ENCODE results near the gene ZFPL1.

Gene ZFPL1

GRCh38 chr11:65083834-65084597 is at the start of gene ZFPL1, which contains the start of gene CDCA5:
Gene ZFPL1, plus strand, starts transcription at chr11:65084222. Its CDS starts 477 bp downstream, at chr11:65084699.
Gene CDCA5, minus strand, starts transcription at chr11:65084040. Its CDS starts 62 bp downstream, at chr11:65083978.
- DNase-seq = peak; percentile 97

- no peak for DNase-seq
Observed at GRCh38 chr11:65034423-65034822, 49.6 kb upstream of the ZFPL1 start.

GRCh38 chr11:65035579-65035978 is 48.4 kb upstream of the ZFPL1 start:
- no peak for DNase-seq

DNA sequence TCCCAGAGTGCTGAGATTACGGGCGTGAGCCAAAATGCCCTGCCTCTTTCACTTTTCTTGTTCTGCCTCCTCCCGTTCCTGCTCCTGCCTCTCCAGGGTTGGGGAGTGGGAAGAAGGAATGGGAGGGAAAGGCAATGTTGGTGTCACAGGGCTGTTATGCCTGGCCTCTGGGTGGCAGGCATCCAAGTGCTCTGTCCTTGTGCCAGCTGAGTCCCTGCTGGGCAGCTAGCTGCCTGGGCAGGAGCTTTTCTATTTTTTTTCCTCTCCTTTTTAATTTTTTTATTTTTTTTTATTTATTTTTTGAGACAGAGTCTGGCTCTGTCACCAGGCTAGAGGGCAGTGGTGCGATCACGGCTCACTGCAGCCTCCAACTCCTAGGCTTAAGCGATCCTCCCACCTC is 47.1 kb upstream of the ZFPL1 start:
- no peak for DNase-seq

- DNase-seq = no peak
Observed at GRCh38 chr11:65040520-65040846, 43.5 kb upstream of the ZFPL1 start.

GRCh38 chr11:65040847-65041622 is 43.0 kb upstream of the ZFPL1 start, which contains the start of gene SAC3D1:
Gene SAC3D1, plus strand, starts transcription at chr11:65041210. Its CDS starts 83 bp downstream, at chr11:65041293.
- DNase-seq = peak; percentile 96

- no peak for DNase-seq
Observed at GRCh38 chr11:65042891-65043290, 41.1 kb upstream of the ZFPL1 start.

GRCh38 chr11:65043881-65044501 is 40.0 kb upstream of the ZFPL1 start:
- DNase-seq = peak; percentile 11

DNA sequence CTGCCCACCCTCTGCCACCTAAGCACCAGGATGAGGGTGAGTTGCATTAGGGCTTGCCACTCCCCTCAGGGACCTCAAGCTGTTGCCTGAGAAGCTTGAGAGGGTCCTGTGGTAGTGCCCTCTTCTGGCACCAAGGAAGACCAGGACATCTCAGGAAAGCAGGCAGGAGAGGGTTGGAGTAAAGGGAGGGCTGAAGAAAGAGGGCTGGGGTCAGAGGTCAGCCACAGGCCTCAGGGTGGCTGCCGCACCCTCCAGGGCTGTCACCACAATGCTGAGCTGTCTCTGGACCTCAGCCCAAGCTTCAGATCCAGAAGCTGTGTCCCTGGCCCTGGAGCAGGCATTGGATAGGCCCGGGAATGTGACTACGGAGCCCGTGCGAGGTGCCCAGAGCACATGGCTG is 39.0 kb upstream of the ZFPL1 start:
- no peak for DNase-seq

DNA sequence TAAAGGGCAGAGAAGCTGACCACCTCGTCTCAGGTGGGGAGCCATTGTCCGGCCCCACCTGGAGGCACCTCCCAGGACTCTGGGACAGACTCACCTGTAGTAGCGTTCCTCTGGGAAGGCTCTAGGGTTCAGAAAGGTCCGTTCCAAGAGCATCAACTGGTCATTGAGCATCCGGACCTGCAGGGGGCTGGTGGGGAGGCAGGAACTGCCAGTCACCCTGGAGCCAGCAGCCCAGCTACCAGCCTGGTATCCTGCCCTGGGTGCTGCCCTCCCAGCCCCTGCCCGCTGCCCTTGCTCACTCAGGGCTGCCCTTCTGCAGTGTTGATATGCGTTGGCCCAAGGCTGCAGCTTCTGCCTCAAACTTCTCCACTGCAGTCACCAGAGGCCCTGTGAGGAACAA is 38.3 kb upstream of the ZFPL1 start:
- no peak for DNase-seq

GRCh38 chr11:65047581-65048422 is 36.2 kb upstream of the ZFPL1 start:
- no peak for DNase-seq

- no peak for DNase-seq
Observed at GRCh38 chr11:65051398-65051858, 32.6 kb upstream of the ZFPL1 start.

DNA sequence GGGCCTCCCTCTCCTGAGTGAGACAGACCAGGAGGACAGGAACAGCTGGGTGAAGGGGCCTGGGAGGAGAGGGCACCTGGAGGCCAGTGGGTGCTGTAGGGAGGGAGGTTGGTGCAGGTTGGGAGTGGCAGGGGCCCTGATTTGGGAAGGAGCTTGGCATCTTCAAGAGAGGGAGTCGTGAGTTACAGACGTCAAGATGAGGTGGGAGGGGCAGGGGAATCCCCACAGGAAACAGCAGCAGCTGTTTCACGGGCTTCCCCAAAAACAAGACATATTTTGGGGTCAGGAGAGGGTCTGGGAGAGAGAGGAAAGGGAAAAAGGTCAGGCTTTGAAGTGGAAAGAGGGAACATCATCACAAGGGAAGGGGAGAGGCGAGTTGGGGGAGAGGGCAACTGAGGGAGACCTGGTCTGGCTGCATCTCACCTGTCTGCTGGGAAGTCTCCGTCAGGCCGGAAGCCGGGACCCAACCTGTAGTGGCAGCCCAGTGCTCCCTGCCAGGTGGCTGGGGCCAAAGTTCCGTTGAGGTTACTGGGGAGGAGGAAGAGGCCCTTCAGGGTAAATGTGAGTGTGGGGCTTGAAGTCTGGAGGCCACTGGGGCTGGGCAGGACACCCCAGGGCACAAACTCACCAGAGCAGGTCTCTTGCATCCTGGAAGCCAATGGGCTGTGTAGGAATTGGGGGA is 30.1 kb upstream of the ZFPL1 start:
- no peak for DNase-seq

DNA sequence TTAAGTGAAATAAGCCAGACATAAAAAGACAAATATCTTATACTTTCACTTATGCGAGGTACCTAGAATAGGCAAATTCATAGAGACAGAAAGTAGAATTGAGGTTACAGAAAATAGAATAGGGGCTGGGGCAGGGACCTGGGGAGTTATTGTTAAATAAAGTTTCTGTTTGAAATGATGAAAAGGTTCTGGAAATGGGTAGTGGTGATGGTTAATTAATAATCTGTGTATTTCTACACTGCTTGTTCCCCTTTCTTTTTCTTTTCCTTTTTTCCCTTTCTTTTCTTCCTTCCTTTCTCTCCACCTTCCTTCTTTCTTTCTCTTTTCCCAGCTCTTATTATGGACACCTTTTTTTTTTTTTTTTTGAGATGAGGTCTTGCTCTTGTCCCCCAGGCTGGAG is 28.5 kb upstream of the ZFPL1 start:
- no peak for DNase-seq

DNA sequence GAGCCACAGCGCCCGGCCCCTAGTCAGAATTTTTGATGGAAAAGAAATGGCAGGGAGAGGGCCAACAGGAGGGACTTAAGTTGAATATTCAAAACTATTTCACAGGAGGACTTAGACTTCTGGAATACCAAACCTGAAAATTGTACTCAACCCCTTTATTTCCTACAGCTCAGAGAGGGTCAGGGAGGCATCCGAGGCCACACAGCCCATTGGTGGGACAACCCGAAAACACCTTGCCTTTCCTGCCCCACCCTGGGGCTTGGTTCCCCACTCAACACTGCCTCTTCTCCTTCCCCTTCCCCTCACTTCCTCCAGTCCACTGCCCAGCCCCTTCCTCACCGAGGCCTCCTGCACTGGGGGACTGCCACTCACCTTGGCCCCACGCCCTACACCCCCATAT is 27.0 kb upstream of the ZFPL1 start:
- no peak for DNase-seq

DNA sequence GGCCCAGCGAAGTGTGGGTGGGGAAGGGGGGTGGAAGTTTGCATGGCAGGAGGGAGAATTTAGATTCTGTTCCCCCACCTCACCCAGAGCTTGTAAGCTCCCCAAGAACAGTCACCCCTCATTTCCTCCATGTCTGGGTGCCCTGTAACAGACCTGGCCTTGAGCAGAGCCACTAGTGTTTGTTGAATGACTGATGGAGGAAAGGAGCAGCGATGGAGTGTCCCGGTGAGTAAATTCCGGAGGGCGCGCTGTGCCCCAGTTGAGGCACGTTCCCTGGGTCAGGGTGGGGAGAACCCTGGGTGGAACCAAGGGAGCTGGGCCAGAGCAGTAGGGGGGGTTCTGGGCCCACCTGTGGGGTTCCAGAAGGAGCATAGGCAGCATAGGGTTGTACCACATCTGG is 26.5 kb upstream of the ZFPL1 start:
- DNase-seq = no peak

DNA sequence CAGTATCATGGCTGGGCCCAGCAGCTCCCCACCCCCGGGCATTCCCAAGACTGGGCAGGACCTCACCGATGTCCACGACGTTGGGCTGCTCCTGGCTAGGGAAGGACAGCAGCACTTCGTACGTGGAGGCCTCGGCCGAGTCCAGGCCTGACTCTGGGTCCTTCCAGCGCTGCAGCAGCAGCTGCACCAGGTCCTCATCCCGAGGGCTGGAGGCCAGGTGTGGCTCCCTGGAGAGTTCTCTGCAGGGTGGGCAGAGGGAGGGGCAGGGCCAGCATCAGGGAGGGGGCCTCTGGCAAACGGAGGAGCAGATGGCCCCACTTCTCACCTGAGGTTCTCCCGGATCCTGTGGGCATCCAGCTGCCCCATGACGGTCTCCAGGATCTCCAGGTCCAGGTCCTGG is 26.0 kb upstream of the ZFPL1 start:
- no peak for DNase-seq

DNA sequence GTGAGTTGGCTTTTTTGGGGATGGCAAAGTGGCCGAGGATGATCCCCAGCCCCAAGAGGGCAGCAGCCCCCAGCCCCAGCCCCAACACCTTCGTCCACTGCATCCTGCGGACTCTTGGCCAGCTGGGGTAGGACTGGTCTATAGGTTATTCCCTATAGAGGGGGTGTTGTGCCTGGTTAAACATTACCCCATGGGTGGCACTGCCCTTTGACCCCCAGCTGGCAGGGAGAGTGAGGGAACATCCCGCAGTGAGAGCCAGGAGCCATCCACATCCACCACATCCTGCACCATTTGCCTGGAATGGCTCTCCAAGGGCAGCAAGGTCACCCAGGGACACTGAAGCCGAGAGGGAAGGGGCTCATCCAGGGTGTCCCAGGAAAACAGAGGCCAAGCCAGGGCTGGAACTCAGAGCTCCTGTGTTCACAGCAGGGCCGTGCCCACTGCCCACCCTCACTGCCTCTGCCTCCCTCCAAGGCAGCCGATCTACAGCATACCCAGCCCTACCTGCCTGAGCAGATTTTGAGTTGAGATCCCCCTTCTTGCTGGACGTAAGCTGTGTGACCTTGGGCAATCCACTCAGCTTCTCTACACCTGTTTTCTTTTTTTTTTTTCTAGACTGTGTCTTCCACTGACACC is 25.5 kb upstream of the ZFPL1 start, which contains the start of gene NAALADL1:
NAALADL1 (minus strand) TSS at position 135 of the 636 bp plus-strand sequence; CDS start at position 103, 32 bp downstream.
- no peak for DNase-seq

GRCh38 chr11:65059523-65059922 is 24.5 kb upstream of the ZFPL1 start:
- DNase-seq = no peak

DNA sequence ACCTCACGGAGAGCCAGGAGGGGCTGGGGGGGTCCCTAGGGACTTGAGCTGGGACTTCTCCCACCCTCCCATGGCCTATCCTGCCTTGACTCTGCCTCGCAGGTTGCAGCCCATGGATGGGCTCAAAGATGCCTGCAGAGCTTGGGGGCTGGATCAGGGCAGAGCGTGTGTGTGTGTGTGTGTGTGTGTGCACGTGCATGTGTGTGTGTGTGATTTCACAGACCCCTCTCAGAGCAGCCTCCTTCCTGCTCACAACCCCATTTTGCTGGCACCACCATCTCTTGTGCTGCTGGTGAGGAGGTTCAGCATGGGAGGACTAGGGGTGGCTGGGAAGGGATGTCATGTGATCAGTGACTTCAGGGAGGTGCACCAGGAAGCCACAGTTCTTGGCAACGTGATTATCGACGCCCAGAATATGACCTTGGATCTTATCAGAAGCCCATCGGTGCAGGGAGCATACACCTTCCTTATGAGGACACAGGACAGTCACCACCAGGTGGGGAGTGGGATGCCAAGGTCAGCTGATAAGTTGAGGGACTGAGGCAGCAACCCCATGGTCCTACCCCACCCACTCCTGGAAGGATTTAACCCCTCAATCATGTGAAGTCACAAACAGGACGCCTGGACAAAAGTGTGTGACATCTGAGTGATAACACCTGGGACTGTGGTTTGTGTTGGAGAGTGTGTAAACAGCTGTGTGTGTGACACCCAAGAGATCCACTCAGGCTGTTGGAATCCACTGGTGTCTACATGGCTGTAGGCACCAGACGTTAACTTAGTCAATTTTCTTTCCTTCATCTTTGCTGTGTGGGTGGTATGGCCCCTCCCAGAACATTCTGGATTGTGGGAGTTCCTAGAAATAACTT is 23.8 kb upstream of the ZFPL1 start:
- DNase-seq = no peak
